Measurements from ENCODE around the gene PRKCE.

PRKCE gene

DNA sequence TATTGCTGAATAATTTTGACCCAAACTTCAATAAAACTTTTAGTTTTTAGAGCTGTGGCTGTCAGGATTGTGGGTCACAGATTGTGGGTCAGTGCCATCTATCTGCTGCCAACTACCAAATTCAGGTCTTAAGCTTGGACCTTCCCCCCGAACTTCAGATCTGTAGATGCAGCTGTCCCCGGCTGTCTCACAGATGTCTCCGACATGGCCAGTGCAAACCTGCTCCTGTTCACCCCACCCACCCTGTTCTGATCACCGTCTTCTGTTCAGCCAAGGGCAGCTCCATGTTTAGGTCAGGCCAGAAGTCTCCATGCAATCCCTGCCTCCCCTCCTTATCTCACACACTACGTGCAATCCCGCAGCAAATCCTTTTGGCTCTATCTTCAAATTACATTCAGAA lies 175.0 kb downstream of the PRKCE start:
- no peak overlapping the region for H3K4me3 ChIP-seq (ENCODE audit: low read depth, low read length)
- TF ChIP-seq, protein P1, sequence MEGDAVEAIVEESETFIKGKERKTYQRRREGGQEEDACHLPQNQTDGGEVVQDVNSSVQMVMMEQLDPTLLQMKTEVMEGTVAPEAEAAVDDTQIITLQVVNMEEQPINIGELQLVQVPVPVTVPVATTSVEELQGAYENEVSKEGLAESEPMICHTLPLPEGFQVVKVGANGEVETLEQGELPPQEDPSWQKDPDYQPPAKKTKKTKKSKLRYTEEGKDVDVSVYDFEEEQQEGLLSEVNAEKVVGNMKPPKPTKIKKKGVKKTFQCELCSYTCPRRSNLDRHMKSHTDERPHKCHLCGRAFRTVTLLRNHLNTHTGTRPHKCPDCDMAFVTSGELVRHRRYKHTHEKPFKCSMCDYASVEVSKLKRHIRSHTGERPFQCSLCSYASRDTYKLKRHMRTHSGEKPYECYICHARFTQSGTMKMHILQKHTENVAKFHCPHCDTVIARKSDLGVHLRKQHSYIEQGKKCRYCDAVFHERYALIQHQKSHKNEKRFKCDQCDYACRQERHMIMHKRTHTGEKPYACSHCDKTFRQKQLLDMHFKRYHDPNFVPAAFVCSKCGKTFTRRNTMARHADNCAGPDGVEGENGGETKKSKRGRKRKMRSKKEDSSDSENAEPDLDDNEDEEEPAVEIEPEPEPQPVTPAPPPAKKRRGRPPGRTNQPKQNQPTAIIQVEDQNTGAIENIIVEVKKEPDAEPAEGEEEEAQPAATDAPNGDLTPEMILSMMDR (IDR thresholded peaks at IDR 0.05; ENCODE audit: borderline replicate concordance, insufficient read depth, low read depth, low read length): no peak

DNA sequence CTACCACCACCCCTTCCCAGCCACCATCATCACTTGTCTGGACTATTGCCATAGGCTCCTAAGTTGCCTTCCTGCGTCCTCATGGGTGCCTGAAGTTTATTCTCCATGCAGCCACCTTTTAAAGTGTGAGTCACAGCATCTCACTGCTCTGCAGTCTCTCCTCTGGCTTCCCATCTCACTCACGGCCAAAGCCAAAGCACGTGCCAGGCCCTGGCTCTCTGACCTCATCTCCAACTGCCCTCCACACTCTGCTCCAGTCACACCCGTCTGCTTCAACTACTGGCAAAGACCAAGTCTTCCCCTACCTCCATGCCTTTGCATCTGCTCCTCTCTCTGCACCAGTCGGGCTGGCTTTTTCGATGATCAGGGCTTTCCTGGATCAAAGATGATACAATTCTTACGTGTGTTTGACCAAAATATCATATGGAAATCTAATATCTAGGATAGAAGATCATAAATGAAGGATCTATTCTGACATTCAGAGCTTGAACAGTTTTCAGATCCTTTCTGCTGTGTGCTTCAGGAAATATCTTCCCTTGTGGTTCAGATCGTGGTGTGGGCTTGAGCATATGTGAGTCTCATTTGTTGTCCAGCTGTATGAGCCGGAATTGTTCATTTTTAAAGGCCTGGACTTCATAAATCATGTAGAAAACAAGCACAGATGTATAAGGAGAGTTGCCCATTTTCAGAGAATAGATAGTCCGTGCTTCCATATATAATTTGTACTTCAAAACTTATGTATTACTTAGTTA lies 175.6 kb downstream of the PRKCE start:
- H3K4me3 ChIP-seq (ENCODE audit: low read depth, low read length): no peak overlapping the region

DNA sequence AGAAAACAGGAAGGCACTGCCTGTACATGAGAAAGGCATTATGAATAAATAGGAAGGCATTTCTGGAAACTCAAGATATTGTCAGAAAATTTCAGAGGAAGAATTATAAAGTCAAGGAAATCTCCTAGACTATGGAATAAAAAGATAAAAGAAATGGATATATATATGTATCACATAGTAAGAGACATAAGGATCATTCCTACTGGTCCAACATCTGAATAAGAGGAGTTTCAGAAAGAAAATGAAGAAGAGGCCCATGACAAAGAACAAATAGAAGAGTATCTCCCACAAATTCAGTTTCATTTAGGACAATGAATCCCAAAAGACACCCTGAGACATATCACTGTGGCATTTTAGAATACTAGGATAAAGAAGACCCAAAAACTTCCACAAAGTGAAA lies 178.8 kb downstream of the PRKCE start:
- TF ChIP-seq, protein P1 (IDR thresholded peaks at IDR 0.05; ENCODE audit: borderline replicate concordance, insufficient read depth, low read depth, low read length): no peak
- no peak overlapping the region for H3K4me3 ChIP-seq (ENCODE audit: low read depth, low read length)

More for the DNA sequence above, 175.6 kb downstream of the PRKCE start:
- TF ChIP-seq, protein P1 (IDR thresholded peaks at IDR 0.05; ENCODE audit: borderline replicate concordance, insufficient read depth, low read depth, low read length): no peak

DNA sequence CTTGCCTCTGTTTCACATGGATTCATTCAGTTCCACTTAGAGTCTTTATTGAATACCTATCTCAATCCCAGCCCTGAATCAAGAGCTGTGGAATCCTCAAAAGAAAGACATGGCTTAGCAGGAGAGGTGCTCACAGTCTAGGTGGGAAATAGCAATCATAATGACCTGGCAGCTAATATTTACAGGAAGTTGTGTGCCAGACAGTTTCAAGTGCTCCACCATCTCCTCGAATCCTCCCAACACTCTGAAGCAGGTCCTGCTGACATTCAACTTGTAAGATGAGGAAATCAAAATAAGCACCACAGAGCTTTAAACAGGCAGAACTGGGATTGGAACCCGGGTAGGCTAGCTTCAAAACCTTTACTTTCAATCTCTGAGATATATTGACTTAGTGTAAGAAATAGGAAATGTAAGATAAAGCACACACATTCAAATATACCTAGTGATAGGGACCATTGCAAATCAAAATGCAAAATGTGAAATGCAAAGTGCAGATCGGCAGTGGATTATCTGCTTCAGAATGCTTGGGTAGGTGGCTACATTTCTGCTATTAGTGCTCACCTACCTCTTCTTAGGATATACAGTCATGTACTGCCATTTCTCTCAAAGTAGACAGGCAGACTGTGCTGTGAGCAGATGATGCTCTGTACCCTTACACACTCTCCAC lies 182.0 kb downstream of the PRKCE start:
- TF ChIP-seq, protein P1 (IDR thresholded peaks at IDR 0.05; ENCODE audit: borderline replicate concordance, insufficient read depth, low read depth, low read length): no peak
- H3K4me3 ChIP-seq (ENCODE audit: low read depth, low read length): no peak overlapping the region

DNA sequence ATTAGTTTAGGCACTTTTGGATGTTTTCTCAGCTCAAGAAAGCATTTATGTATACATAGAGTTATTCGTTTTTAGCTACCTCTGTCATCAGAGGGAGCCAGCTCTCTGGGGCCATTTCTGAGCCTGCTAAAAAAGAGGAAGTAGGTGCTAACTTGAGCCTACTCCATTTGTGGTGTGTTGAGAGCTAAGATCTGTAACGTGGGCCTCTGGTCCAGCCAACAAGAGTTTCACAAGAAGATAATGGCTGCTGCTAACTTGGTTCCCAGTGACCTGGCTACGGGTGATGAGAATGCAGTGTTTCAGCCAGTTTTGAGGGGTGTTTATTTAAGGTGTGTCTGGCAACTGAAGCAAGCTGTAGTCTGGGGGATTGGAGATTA lies 182.5 kb downstream of the PRKCE start:
- no peak overlapping the region for H3K4me3 ChIP-seq (ENCODE audit: low read depth, low read length)
- TF ChIP-seq, protein P1 (IDR thresholded peaks at IDR 0.05; ENCODE audit: borderline replicate concordance, insufficient read depth, low read depth, low read length): no peak

DNA sequence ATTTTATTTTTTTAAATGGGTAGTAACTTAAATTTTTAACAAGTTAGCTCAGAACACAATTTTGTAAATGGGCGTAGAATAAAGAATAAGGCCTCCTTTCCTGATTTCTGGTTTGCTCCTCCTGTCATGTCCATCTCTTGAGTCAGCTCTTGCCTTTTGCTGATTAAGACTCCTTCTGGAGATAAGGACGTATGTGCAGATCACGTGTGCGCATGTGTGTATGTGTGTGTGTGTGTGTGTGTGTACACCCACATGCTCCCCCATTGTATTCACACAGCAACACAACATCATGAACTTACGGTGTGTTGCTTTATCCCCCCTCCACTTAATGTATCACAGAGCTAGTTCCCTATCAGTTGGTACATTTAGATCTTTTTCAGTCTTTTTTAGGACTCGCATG lies 182.9 kb downstream of the PRKCE start:
- H3K4me3 ChIP-seq (ENCODE audit: low read depth, low read length): peak overlapping the region; percentile 12
- TF ChIP-seq, protein P1 (IDR thresholded peaks at IDR 0.05; ENCODE audit: borderline replicate concordance, insufficient read depth, low read depth, low read length): no peak

DNA sequence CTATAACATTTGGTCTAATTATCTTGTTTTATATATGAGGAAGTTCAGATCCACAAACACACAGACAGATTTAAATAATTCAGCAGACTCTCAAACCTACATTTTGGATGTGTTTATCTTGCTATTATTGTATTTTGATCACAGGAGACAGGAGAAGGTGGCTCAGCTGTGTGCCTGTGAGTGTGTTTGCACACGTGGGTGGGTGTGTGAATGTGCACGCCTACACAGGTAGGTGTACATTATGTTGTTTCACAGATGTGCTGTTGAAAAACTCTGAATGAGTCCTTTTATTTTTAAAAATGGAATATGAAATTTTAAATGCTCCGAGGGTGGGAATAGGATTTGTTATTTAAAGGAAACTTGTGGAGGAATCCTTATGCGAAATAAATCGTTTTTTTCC lies 183.4 kb downstream of the PRKCE start:
- TF ChIP-seq, protein P1 (IDR thresholded peaks at IDR 0.05; ENCODE audit: borderline replicate concordance, insufficient read depth, low read depth, low read length): no peak
- H3K4me3 ChIP-seq (ENCODE audit: low read depth, low read length): no peak overlapping the region
